PC-9 (cell line): ENCODE measurements around the gene HSPA12A.

Source experiments
- EZH2 ChIP-seq: fragments of 200-600 bp; sonication (generic); IDR thresholded peaks from 2 replicates; pipeline ENCODE4 v1.8.0; 2017; ENCODE audit warnings: antibody characterized with exemption, low read depth
- TF ChIP-seq, protein P1 (sequence below): fragments of 200-600 bp; sonication (generic); conservative IDR thresholded peaks from 2 replicates; pipeline ENCODE4 v1.6.1; 2017; ENCODE audit warnings: mixed run types, antibody characterized with exemption, mild to moderate bottlenecking, moderate library complexity

DNA sequence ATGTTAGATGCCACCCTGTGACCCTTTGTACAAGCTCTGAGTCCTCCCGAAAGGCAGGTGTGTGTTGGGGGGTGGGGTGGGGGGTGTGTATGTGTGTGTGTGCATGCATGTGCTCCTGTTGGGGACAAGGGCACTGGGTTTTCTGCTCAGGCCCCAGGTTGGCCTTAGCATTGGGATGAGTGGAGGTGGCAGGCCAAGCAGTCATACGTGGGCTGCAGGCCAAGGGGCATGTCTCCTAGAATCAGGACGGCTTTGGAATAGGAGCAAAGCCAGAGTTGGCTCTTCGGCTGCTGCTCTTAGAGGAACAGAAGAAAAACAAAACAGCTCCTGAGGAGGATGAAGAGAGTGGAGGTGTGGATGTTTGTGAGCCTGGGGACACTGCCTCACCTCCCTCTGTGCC is 26.0 kb downstream of the HSPA12A start:
- TF ChIP-seq, protein P1, sequence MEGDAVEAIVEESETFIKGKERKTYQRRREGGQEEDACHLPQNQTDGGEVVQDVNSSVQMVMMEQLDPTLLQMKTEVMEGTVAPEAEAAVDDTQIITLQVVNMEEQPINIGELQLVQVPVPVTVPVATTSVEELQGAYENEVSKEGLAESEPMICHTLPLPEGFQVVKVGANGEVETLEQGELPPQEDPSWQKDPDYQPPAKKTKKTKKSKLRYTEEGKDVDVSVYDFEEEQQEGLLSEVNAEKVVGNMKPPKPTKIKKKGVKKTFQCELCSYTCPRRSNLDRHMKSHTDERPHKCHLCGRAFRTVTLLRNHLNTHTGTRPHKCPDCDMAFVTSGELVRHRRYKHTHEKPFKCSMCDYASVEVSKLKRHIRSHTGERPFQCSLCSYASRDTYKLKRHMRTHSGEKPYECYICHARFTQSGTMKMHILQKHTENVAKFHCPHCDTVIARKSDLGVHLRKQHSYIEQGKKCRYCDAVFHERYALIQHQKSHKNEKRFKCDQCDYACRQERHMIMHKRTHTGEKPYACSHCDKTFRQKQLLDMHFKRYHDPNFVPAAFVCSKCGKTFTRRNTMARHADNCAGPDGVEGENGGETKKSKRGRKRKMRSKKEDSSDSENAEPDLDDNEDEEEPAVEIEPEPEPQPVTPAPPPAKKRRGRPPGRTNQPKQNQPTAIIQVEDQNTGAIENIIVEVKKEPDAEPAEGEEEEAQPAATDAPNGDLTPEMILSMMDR: no peak
- TF ChIP-seq EZH2: no peak
